Transverse colon (tissue), 4 donors: ENCODE measurements around the gene SWT1.

Source experiments
- CTCF ChIP-seq, 5 experiments: fragments of 200-600 bp in 3 of 5; fragments of 450-650 bp in 2 of 5; sonication (generic) in 3 of 5; IDR thresholded peaks; 1 replicate in 2 of 5; 2 replicates in 3 of 5; pipeline ENCODE4 v1.5.1; 2016 to 2017; ENCODE audit warnings: antibody characterized with exemption in 5 of 5, inconsistent platforms in 3 of 5, mild to moderate bottlenecking in 2 of 5, moderate library complexity in 1 of 5
- POLR2A ChIP-seq: fragments of 450-650 bp; IDR thresholded peaks from one replicate; pipeline ENCODE4 v1.6.1; 2016; ENCODE audit warnings: antibody characterized with exemption, mild to moderate bottlenecking, moderate library complexity
- POLR2AphosphoS5 ChIP-seq, 3 donors: sonication (generic); formaldehyde crosslinking; IDR thresholded peaks; one replicate each; pipeline ENCODE4 v1.6.1; 2016; ENCODE audit warnings: antibody characterized with exemption in 3 of 3

- TF ChIP-seq CTCF (IDR thresholded peaks at IDR 0.05): peak in 3 of 5 experiments; percentile 32 to 33 (median 33)
- TF ChIP-seq POLR2A: no peak
- no peak for TF ChIP-seq POLR2AphosphoS5 (IDR thresholded peaks at IDR 0.05)
These were observed 81.5 kb downstream of the SWT1 start for GRCh38 chr1:185238447-185238846.
